GM19455 (cell line): ENCODE data around the gene RAB44.
"Not testable (repeated sequence)": the region's sequence is repeated elsewhere in the genome, so short reads cannot be mapped to it uniquely, and the experiment has no call there.

Experiments used
- ATAC-seq: cut with Tn5 transposase; IDR thresholded peaks from one replicate; pipeline ENCODE4 v1.9.1; 2021; ENCODE audit not compliant: unreplicated experiment

The RAB44 gene

DNA sequence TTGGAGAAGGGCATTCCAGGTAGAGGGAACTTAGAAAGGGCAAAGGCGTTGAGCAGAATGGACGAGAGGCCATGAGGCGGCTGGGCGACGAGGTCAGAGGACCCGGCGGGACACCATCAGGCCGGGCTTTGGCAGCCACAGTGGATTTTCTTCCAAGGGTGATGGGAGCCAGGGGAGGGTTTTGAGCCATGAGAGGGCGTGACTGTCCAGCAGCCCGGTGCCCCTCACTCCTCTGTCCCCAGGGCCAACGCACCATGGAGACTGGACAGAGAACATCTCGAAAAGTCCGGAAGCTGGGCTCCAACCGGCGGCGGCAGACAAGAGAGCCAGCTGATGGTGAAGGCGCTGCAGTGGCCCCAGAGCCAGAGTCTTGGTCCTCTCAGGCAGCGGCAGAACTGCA lies 6.4 kb downstream of the RAB44 start:
- no peak for ATAC-seq

DNA sequence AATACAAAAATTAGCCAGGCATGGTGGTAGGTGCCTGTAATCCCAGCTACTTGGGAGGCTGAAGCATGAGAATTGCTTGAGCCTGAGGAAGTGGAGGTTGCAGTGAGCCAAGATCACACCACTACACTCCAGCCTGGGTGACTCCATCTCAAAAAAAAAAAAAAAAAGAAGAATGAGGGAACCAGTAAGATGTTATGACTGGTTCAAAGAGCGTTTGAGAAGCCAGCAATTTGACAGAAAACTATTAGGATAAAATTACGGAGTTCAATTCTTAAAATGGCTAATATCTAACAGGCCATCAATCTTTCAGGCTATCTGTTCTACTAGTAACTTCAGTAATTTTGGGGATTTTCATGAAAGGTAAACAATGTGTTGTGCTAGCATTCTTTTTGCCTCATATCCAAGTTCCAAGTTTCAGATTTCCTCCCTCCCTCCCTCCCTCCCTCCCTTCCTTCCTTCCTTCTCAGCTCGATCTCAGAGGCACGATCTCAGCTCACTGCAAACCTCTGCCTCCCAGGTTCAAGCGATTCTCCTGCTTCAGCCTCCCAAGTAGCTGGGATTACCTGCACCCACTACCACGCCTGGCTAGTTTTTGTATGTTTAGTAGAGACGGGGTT lies 7.4 kb downstream of the RAB44 start:
- ATAC-seq, result not testable (repeated sequence)

DNA sequence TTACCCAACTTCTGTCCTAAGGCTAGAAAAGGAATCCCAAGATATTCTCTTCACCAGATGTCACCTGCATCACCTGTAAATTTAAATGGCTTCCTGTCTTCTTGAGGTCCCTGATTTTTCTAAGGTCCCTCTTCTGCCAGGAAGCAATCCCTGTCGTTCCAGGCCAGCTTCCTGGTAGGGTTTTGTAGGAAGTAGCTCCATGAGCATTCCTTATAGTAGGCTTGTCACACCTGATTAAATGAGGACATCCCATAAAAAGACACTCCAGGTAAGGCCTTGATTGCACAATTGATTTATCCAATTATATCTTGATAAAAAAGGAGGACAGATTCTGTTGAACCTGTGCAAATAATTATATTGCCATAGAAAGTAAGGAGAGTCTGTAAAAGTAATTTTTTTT lies 8.7 kb downstream of the RAB44 start:
- no peak for ATAC-seq

DNA sequence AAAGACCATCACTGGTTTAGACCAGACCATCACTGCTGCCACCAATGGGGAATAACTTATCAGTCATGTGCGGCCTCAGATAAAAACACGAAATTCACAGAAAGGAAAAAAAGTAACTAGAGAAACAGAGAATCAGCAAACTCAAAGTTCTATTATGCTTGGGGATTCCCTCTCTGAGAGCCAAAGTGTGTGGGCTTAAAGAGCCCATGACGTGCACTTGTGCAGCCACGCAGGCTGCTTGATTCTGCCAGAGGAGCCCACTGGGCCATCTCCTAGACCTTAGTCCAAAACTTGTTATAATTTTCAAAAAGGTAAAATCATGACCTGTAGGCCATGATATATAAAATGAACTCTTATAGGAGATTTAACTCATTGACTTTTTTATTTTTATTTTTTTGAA lies 15.2 kb downstream of the RAB44 start:
- ATAC-seq, result no peak

DNA sequence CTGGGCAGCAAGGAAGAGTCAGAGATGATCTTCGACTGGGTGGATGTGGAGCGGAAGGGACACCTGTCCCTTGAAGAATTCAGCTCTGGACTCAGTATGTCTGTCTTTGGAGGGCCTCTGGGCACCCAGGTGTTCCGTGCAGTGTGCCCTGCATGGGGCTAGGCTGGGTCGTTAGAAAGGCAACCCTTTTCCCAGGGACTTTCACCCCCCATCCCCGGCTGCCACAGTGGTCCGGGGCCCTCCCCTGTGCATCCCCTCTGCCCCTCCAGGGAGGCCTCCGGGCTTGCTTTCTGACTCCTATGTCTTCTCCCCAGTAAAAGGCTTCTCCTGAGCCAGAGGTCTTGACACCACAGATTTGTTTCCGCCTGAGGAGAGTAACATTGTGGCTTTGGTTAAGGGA lies 16.2 kb downstream of the RAB44 start:
- no peak for ATAC-seq

DNA sequence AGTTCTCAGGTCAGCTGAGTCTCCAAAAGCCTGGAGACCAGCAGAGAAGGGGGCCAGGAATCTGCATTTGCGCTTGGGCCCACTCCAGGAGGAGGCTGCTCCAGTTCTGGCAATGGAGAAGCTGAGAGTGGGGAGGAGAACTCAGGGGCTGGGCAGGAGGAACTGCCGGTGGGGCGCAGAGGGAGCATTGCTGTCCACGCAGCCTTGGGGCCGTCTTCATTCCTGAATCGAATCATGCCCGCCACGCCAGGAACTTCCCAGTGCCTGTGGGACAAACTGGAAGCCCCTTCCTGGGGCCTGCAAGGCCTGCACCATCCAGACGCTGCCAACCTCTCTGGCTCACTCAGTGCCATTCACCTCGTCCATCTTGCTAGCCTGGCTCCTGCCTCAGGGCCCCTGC lies 16.9 kb downstream of the RAB44 start:
- ATAC-seq, result no peak

DNA sequence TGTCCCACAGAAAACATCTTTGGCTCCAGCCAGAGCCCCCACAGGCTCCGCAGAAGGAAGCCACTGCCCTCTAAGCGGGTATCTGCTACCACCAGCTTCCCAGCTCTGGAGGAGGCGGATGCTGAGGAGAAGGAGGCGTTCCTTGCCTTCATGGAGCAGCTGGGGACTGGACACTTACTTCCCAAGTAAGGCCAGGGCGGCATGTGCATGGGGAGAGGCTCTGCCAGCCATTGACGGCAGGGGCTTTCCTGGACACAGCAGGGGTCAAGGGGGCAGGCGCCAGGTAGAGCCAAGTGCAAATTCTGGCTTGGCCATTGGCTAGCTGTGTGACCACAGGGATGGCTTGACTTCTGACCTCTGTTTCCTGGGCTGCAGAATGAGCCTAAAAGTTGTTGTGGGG lies 17.8 kb downstream of the RAB44 start:
- ATAC-seq, result no peak

DNA sequence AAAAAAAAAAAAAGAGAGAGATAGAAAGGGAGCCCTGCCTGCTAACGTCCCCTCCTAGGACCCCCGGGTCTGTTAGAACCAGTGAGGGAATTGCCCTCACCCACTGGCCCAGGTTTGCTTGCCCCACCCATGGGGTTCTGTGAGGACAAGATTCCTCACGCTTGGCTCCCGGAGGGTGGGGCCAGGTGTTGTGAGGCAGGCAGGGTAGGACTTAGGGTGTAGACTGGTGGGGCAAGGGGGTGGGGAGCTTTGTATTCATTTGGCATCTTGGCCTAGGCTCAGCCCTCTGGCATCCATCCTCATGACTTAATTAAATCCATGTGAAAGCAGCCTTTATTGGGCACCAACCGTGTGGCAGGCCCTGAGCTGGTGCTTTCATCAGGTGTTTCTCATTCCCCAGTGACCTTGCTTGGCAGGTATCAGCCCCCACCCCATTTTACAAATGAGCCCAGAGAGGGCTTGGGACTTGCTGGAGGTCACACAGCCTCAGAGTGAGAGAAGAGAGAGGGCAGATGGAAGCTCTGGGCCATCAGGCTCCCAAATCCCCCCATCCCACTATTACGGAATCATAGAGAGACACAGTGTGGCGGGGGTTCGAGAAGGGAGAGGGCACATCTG lies 19.0 kb downstream of the RAB44 start:
- ATAC-seq, result no peak

DNA sequence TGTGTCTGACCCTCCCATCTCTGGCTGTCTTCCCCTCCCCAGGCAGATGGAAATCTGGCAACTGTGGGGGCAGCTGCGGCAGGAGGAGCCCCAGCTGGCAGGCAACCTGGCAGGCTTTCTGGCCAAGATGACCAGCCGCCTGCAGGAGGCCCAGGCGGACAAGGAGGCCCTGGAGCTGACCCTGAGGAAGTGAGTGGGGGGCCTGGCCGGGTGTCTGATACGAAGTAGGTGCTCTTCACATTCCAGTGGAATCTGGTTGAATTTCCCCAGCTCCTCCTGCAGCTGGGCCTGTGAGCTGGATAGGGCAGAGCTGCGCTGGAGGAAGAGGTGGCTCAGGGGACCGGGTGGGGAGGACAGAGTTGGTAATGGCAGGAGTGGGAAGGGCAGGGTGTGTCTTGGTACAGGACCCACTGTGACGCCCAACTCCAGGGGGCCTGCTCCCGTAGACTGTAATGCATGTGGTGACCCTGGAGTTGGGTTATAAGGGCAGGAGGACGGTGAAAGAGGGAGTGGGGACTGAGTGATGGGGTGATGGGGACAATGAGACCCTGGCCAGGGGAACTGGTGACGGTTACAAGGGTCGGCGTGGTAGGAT lies 19.7 kb downstream of the RAB44 start:
- ATAC-seq, result no peak

DNA sequence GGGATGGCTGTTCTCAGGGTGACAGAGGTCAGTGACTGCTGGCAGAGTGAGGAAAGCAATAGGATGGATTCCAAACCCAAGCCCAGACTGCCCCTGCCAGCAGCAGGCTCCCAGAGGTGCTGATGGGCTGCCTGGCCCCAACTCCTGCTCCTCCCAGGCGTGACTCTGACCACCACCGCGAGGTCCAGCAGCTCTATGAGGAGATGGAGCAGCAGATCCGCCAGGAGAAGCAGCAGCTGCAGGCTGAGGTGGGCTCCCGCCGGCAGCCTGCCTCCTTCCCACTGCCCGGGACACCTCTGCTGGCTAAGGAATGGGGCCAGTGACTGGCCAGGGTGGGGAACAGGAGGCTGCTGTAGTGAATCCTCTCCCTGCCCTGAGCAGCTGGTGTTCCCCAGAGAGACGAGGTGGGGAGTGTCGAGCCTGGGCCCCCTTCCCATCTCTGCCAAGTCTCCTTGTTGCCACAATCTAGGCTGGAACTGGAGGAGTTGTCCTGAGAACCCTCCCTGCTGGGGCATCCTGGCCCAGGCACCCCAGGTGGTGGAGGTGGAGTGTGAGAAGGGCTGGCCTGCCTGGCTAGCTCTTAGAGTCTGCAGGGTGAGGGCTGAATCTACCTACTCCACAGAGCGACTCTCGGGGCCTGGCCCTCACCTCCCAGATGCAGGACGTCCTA lies 20.4 kb downstream of the RAB44 start:
- no peak for ATAC-seq

DNA sequence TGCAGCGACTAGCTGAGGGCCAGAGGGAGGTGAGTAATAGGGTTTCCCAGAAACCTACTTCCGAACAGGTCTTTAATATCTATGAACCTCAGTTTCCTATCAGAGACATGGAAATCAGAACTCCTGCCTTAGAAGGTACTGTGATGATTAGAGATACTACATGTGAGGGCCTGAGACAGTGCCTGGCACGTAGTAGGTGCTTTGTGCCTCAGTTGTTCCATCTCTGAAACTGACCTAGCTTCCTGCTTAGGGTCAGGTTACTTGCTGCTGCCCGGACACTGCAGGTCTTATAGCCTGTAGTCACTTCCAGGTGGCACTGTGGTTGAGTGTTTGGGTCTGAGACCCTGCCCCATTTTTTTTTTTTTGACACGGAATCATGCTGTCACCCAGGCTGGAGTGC lies 20.9 kb downstream of the RAB44 start:
- no peak for ATAC-seq

DNA sequence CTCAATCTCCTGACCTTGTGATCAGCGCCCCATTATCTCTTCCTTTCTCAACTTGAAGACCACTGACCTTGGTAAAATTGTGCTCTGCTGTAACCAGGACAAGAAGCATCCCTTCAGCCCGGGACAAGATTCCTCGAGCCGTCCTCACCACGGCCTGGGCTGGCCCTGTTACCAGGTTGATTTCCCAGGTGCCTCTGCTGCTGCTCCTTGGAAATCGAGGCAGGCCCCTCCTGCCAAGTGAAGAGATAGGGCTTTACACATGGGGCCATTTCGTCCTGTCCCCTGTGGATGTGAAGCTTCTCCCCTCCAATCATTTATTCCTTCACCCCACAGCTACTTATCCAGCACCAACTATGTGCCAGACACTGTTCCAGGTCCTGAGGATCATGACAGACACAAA lies 21.5 kb downstream of the RAB44 start:
- ATAC-seq, result no peak

DNA sequence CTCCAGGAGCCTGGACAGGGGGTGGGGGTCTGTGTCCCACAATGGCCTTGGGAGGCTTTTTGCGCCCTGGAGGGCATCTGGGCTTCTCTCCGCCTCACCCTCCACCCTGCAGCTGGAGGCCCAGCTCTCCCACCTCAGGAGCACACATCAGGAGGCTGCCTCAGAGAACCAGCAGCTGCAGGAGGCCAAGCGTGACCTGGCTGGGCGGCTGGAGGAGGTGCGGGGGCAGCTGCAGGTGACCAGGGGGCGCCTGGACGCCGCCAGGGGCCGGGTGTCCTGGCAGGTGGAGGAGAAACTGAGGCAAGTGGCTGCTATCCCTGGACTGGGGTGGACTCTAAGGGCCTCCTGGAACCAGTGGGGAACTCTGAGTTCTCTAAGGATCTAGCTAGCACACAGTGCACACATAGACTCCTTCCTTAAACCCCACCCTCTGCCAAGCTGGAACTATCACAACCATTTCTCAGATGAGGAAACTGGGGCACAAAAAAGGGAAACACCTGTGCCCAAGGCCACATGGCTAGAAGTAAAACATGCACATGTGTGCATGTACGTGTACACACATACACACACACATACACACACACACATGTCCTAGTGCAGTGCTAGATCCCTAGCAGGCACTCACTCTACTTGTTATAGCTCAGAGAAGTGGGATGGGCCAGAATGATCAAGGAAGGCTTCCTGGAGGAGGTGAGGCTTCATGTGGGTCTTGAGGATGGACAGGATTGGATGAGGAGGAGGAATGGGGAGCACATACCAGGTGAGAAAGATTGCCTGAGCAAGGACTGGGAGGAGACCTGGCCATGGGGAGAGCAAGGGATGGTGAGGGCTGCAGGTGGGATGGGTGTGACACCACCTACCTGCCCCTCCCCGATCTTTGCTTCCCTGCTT lies 22.9 kb downstream of the RAB44 start:
- ATAC-seq, result no peak

DNA sequence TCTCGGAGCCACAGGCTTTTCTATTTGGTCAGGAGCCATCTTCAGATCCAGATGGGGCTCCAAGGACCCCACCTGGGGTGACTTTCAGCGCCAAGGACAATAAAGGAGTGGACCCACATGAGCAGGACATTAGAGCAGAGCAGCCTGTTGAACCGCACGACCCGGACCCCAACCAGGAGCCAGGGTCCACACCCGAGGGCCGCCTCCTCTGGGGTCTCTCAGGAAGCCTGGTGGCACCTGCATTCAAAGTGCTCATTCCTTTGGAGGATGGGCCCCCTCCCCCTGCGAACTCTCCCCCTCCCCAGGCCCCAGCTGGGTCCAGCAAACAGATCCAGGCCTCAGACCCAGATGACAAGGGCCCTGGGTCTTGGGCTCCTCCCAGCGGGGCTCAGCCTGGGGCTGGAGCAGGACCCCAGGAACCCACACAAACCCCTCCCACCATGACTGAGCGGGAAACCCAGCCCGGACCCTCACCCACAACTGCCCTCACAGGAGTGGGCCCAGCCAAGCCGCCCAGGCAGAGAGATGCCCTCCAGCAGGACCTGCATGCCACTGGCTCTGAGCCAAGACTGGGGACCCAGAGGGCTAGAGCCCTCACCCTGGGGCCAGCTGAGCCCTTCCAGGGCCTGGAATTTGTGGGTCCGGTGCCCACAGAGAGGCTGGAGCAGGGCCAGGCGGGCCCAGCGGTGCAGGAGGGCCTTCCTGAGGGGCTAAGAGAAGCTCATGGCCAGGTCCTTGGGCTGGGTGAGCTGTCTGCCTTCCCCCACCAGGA lies 23.9 kb downstream of the RAB44 start:
- no peak for ATAC-seq

DNA sequence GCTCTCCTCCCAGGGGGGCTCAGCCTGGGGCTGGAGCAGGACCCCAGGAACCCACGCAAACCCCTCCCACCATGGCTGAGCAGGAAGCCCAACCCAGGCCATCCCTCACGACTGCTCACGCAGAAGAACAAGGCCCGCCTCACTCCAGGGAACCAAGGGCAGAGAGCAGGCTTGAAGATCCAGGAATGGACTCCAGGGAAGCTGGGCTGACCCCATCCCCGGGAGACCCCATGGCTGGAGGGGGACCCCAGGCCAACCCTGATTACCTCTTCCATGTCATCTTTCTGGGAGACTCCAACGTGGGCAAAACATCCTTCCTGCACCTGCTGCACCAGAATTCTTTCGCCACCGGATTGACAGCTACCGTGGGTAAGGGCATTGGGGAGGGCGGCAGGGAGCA lies 24.7 kb downstream of the RAB44 start:
- ATAC-seq, result no peak

DNA sequence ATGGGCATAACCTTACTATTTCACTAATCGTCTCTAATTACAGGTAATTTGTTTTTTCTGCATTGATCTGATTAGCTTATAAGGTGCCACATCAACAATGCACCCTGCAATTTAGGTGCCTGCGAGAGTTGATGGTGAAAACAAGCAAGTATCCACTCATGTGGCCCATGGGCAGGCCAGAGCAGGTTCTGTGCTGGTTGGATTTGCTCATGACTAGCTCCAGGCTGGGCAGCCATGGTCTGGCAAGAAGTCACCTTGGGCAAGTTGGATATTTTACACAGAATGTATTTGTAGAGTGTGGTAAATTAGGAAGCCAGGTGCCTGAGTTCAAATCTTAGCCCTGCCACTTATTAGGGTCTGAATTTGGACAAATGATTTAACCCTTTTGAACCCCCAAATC lies 25.3 kb downstream of the RAB44 start:
- no peak for ATAC-seq

DNA sequence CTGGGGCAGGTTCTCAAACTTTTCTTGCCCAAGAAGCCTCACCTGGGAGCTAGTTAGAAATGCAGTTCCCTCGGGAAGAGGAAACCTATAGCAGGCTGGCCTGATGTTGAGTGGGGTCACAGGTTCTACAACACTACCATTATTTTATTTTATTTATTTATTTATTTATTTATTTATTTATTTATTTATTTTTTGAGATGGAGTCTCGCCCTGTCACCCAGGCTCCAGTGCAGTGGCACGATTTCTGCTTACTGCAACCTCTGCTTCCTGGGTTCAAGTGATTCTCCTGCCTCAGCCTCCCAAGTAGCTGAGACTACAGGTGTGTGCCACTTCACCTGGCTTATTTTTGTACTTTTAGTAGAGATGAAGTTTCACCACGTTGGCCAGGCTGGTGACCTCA lies 26.4 kb downstream of the RAB44 start:
- ATAC-seq, result not testable (repeated sequence)

DNA sequence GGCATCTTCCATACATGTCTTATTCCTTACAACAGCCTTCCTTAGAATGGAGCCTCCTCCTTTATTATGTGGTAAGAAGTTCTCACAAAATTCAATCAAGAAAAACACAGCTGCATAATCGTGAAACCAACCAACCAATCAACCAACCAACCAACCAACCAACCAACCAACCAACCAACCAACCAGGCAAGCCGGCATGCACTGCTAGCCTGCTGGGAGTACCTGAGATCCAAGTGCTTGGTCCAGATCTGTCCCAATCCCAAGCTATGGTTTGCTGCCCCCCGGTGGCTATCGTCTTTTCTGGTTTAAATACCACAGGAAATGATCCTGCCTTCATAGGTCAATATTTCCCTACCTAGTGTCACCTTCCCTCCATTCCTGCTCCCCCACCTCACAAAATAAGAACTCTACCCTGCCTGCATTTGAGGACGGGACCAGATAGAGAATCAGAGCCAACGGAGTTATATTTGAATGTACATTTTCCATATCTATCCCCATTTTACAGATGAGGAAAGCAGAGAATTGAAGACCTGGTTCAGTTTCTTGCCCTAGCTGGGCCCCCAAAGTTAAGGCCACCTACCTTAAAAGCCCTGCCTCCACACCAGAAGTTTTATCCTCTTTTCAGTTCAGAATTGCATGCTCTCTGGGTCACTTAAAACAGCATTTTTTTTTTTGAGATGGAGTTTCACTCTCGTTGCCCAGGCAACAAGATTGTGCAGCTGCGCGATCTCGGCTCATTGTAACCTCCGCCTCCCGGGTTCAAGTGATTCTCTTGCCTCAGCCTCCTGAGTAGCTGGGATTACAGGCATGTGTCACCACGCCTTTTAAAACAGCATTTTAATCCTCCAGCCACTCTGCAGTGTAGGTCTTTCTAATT lies 27.1 kb downstream of the RAB44 start:
- ATAC-seq, result no peak

DNA sequence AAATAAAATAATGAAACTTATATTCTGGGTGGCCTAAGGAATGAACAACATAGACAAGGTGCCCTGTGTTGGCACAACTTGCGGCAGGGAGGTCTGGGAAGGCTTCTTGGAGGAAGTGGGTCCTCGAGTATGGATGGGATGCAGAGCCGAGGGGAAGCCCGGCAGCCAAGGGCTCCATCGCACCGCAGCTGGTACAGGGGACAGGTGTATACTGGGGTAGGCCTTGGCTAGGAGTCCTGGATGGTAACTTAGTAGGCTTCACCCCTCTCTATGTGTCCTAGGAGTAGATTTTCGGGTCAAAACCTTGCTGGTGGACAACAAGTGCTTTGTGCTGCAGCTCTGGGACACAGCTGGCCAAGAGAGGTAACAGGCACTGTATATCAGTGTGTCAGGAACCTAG lies 28.0 kb downstream of the RAB44 start:
- ATAC-seq, result no peak
